Tibial nerve (tissue), 4 donors: ENCODE results near the gene PLCE1. TPM values are rescaled to one million over a fixed set of nuclear protein-coding genes. Genes with fewer than 3 reads are reported as not detected.

Experiments
- DNase-seq, 2 donors: peaks; one replicate each; pipeline ENCODE4 v3.0.0-alpha.2; 2019; ENCODE audit warnings: low spot score in 2 of 2
- H3K27ac ChIP-seq, 4 donors: fragments of 200-600 bp; sonication (generic) in 3 of 4; one replicate each; pipeline ENCODE4 v1.5.1; 2017 to 2019; ENCODE audit warnings: mild to moderate bottlenecking in 1 of 4
- H3K27me3 ChIP-seq, 2 donors: fragments of 200-600 bp; sonication (generic) in 1 of 2; one replicate each; pipeline versions ENCODE4 v1.5.1 to v1.6.0; 2017 to 2019
- H3K36me3 ChIP-seq, 3 donors: fragments of 200-600 bp; sonication (generic); one replicate each; pipeline ENCODE4 v1.5.1; 2018 to 2019
- H3K4me1 ChIP-seq, 4 donors: fragments of 200-600 bp; sonication (generic) in 3 of 4; one replicate each; pipeline ENCODE4 v1.5.1; 2017 to 2019
- H3K4me3 ChIP-seq, 4 donors: fragments of 200-600 bp; sonication (generic) in 3 of 4; one replicate each; pipeline ENCODE4 v1.5.1; 2017 to 2019; ENCODE audit warnings: mild to moderate bottlenecking in 1 of 4, moderate library complexity in 1 of 4
- H3K9me3 ChIP-seq, 4 donors: fragments of 200-600 bp; sonication (generic) in 3 of 4; one replicate each; pipeline ENCODE4 v1.5.1; 2017 to 2019
- CTCF ChIP-seq, 5 experiments: fragments of 200-600 bp in 3 of 5; fragments of 450-650 bp in 2 of 5; sonication (generic) in 3 of 5; IDR thresholded peaks; one replicate each; pipeline ENCODE4 v1.5.1; 2016 to 2019; ENCODE audit warnings: antibody characterized with exemption in 5 of 5, mild to moderate bottlenecking in 3 of 5, moderate library complexity in 2 of 5
- EP300 ChIP-seq, 2 donors: sonication (generic); formaldehyde crosslinking; IDR thresholded peaks; one replicate each; pipeline ENCODE4 v1.6.1; 2017; ENCODE audit warnings: antibody characterized with exemption in 2 of 2, mild to moderate bottlenecking in 1 of 2
- POLR2A ChIP-seq, 2 donors: fragments of 450-650 bp; IDR thresholded peaks; one replicate each; pipeline ENCODE4 v1.6.1; 2017; ENCODE audit warnings: antibody characterized with exemption in 2 of 2, mild to moderate bottlenecking in 2 of 2, moderate library complexity in 2 of 2
- WGBS, 2 donors: methylation state at CpG; one replicate each; pipeline ENCODE4 v1.1.5; 2018; 5-methylcytosine and 5-hydroxymethylcytosine counted together
- total RNA-seq, 4 donors: library from RNA; depleted of rRNA; stranded (reverse); fragments of >200 nt; gene quantifications; one replicate each; pipeline ENCODE4 v1.1.0, GENCODE V29; 2016

The PLCE1 gene
- total RNA-seq, 4 donors from 2014 or later: 16.3 to 30.6 (median 22.7) TPM

GRCh38 chr10:94010116-94010515, 16.4 kb downstream of the PLCE1 start:
- WGBS, 2 donors: 75 to 95% methylated on average over 2 of the region's 2 CpGs
- H3K9me3 ChIP-seq: no peaks in the 10 kb centered on the region
- TF ChIP-seq EP300 (IDR thresholded peaks at IDR 0.05) (no peak), POLR2A (IDR thresholded peaks at IDR 0.05) (no peak), CTCF (IDR thresholded peaks at IDR 0.05) (no peak)
- no peak overlapping the region for H3K27ac ChIP-seq
- no peak overlapping the region for H3K4me3 ChIP-seq
- no peaks in the 10 kb centered on the region for H3K36me3 ChIP-seq
- DNase-seq: no peak
- peaks cover 0 to 25% (median 10%) of the 10 kb centered on the region in 4 donors for H3K4me1 ChIP-seq
- H3K27me3 ChIP-seq: no peaks in the 10 kb centered on the region

- Histone ChIP-seq H3K27me3 (no peaks in the 10 kb centered on the region), H3K36me3 (no peaks in the 10 kb centered on the region), H3K4me1 (peaks cover 0 to 18% (median 10%) of the 10 kb centered on the region in 4 donors), H3K4me3 (no peak overlapping the region), H3K9me3 (no peaks in the 10 kb centered on the region), H3K27ac (no peak overlapping the region)
- TF ChIP-seq POLR2A (IDR thresholded peaks at IDR 0.05): no peak
- no peak for TF ChIP-seq EP300 (IDR thresholded peaks at IDR 0.05)
- no peak for TF ChIP-seq CTCF (IDR thresholded peaks at IDR 0.05)
- DNase-seq: no peak
These were observed 17.2 kb downstream of the PLCE1 start for GRCh38 chr10:94010886-94011285.

- H3K36me3 ChIP-seq: no peaks in the 10 kb centered on the region
- no peaks in the 10 kb centered on the region for H3K9me3 ChIP-seq
- H3K4me3 ChIP-seq: no peak overlapping the region
- no peak for DNase-seq
- WGBS, 2 donors: 80 to 84% methylated on average over 2 of the region's 2 CpGs
- H3K27me3 ChIP-seq: no peaks in the 10 kb centered on the region
- peaks cover 0 to 16% (median 10%) of the 10 kb centered on the region in 4 donors for H3K4me1 ChIP-seq
- H3K27ac ChIP-seq: no peak overlapping the region
- TF ChIP-seq POLR2A (IDR thresholded peaks at IDR 0.05) (no peak), CTCF (IDR thresholded peaks at IDR 0.05) (no peak), EP300 (IDR thresholded peaks at IDR 0.05) (no peak)
These were observed 17.6 kb downstream of the PLCE1 start for GRCh38 chr10:94011296-94011695.

GRCh38 chr10:94012834-94013233, 19.1 kb downstream of the PLCE1 start:
- Histone ChIP-seq H3K4me3 (no peak overlapping the region), H3K27me3 (no peaks in the 10 kb centered on the region), H3K4me1 (peaks cover 0 to 10% (median 5%) of the 10 kb centered on the region in 4 donors), H3K27ac (no peak overlapping the region), H3K36me3 (no peaks in the 10 kb centered on the region), H3K9me3 (no peaks in the 10 kb centered on the region)
- no peak for TF ChIP-seq EP300 (IDR thresholded peaks at IDR 0.05)
- no peak for TF ChIP-seq POLR2A (IDR thresholded peaks at IDR 0.05)
- TF ChIP-seq CTCF (IDR thresholded peaks at IDR 0.05): no peak
- no peak for DNase-seq
- 83 to 85% methylated on average over 1 of the region's 1 CpG for WGBS, 2 donors

- H3K36me3 ChIP-seq: no peaks in the 10 kb centered on the region
- H3K27me3 ChIP-seq: no peaks in the 10 kb centered on the region
- no peak overlapping the region for H3K4me3 ChIP-seq
- peaks cover 0 to 15% (median 6%) of the 10 kb centered on the region in 4 donors for H3K4me1 ChIP-seq
- H3K9me3 ChIP-seq: no peaks in the 10 kb centered on the region
- no peak overlapping the region for H3K27ac ChIP-seq
- TF ChIP-seq EP300 (IDR thresholded peaks at IDR 0.05) (no peak), CTCF (IDR thresholded peaks at IDR 0.05) (no peak), POLR2A (IDR thresholded peaks at IDR 0.05) (no peak)
- WGBS, 2 donors: 54 to 72% methylated on average over 1 of the region's 1 CpG
- DNase-seq: no peak
These were observed 19.6 kb downstream of the PLCE1 start for GRCh38 chr10:94013331-94013760.
